ENCODE data around the gene FXYD6. TPM values are rescaled to one million over a fixed set of nuclear protein-coding genes. Genes with fewer than 3 reads are reported as not detected.

Gene FXYD6
- total and polyA plus RNA-seq, 2 of the 8 experiments (the other 6 are each of a cell fraction or from before 2014, with no cell fraction given): 44.6 to 117 TPM

- Histone ChIP-seq H4K5ac (ENCODE audit: insufficient read length, low read depth, low read length) (no peak overlapping the region), H3K27ac (ENCODE audit: low read depth, low read length) (no peak overlapping the region), H3K14ac (ENCODE audit: insufficient read length) (no peak overlapping the region), H3K79me1 (ENCODE audit: low read depth, low read length) (no peaks in the 10 kb centered on the region), H2BK20ac (ENCODE audit: low read length) (no peak overlapping the region), H2BK120ac (replicated peaks; ENCODE audit: low read depth, low read length) (no peak overlapping the region), H3K27me3 (replicated peaks in 1 of 4; ENCODE audit: control insufficient read depth in 3 of 4, extremely low read depth in 1 of 4, insufficient read depth in 3 of 4, low read length in 3 of 4) (no peaks in the 10 kb centered on the region), H3K79me2 (ENCODE audit: control insufficient read depth in 1 of 2, insufficient read depth in 2 of 2, low read length in 2 of 2) (no peaks in the 10 kb centered on the region), H2AK5ac (ENCODE audit: low read depth, low read length) (no peak overlapping the region), H2AFZ (ENCODE audit: low read length) (no peak overlapping the region), H2BK15ac (ENCODE audit: low read length) (no peak overlapping the region), H3K23me2 (ENCODE audit: low read depth, low read length) (no peaks in the 10 kb centered on the region), H4K91ac (replicated peaks; ENCODE audit: insufficient read length, low read length) (no peak overlapping the region), H3K23ac (ENCODE audit: insufficient read length) (no peak overlapping the region), H3K56ac (replicated peaks; ENCODE audit: insufficient read length, low read depth, low read length) (no peak overlapping the region), H3K9me3 (ENCODE audit: insufficient read depth in 2 of 2, low read depth in 1 of 2, low read length in 1 of 2) (no peaks in the 10 kb centered on the region), H3K4me3 (ENCODE audit: extremely low read depth in 1 of 4, insufficient read depth in 2 of 4, low read depth in 3 of 4, low read length in 4 of 4) (no peak overlapping the region), H4K20me1 (replicated peaks in 1 of 2; ENCODE audit: control insufficient read depth in 1 of 2, insufficient read depth in 2 of 2, low read length in 2 of 2) (no peaks in the 10 kb centered on the region), H2BK5ac (ENCODE audit: low read depth, low read length) (no peak overlapping the region), H3K4me1 (replicated peaks in 1 of 4; ENCODE audit: control insufficient read depth in 3 of 4, insufficient read depth in 4 of 4, low read length in 3 of 4) (no peaks in the 10 kb centered on the region), H3K18ac (ENCODE audit: extremely low read depth, low read length) (no peak overlapping the region), H3K4me2 (ENCODE audit: insufficient read depth in 1 of 2, low read depth in 2 of 2, low read length in 2 of 2) (no peak overlapping the region), H3K36me3 (ENCODE audit: control insufficient read depth in 2 of 4, insufficient read depth in 4 of 4, low read length in 3 of 4) (no peaks in the 10 kb centered on the region), H3K9ac (replicated peaks in 1 of 4; ENCODE audit: extremely low read depth in 1 of 4, low read depth in 3 of 4, low read length in 3 of 4) (no peak overlapping the region), H3K4ac (replicated peaks; ENCODE audit: insufficient read length, low read depth, low read length) (no peak overlapping the region), H2BK12ac (ENCODE audit: low read depth, low read length) (no peak overlapping the region), H4K8ac (ENCODE audit: extremely low read depth, insufficient read depth, low read length) (no peak overlapping the region)
- ChIA-PET POLR2A (ENCODE audit: partially characterized antibody) (no interaction called here), CTCF (ENCODE audit: partially characterized antibody) (interaction anchor here (0.8 to 14.8 kb wide), 8 partner anchors 14 to 145 kb away, joined by 3 to 143 read pairs (median 6); no protein-coding TSS in a partner anchor)
- WGBS, 2 experiments (ENCODE audit: extremely low coverage in 1 of 2, insufficient coverage in 1 of 2, insufficient read length in 1 of 2, insufficient replicate concordance in 2 of 2, low coverage in 1 of 2, low lambda C conversion rate in 2 of 2, missing lambda C conversion rate in 1 of 2): 92% methylated on average over 5 of the region's 5 CpGs; no CpG with 5 or more reads in 1 of the 2 experiments
- TF ChIP-seq KDM4A (IDR thresholded peaks at IDR 0.05; ENCODE audit: low read depth, low read length, severe bottlenecking) (no peak), ATF3 (IDR thresholded peaks at IDR 0.05; ENCODE audit: insufficient read depth, low read depth, low read length) (no peak)
- FAIRE-seq (no peak), DNase-seq (ENCODE audit: low read depth in 1 of 2, low spot score in 2 of 2) (no peak)
Measured at GRCh38 chr11:117921893-117922292, 45.4 kb upstream of the FXYD6 start.
